ENCODE results near the gene KLC1.

KLC1 gene

GRCh38 chr14:103657471-103657870, 28.5 kb downstream of the KLC1 start:
- in situ Hi-C loops (cut with MboI; ENCODE audit: low sequenced_read_pairs) = no loop called here

GRCh38 chr14:103659631-103660030, 30.6 kb downstream of the KLC1 start:
- in situ Hi-C loops (cut with MboI; ENCODE audit: low sequenced_read_pairs) = no loop called here

- in situ Hi-C loops (cut with MboI; ENCODE audit: low sequenced_read_pairs) = no loop called here
Measured at GRCh38 chr14:103662029-103662428, 33.0 kb downstream of the KLC1 start.

GRCh38 chr14:103662591-103662990, 33.6 kb downstream of the KLC1 start:
- in situ Hi-C loops (cut with MboI; ENCODE audit: low sequenced_read_pairs) = no loop called here

- in situ Hi-C loops (cut with MboI; ENCODE audit: low sequenced_read_pairs) = no loop called here
Measured at GRCh38 chr14:103663506-103663905, 34.5 kb downstream of the KLC1 start.

GRCh38 chr14:103667671-103668070, 38.7 kb downstream of the KLC1 start:
- in situ Hi-C loops (cut with MboI; ENCODE audit: low sequenced_read_pairs) = no loop called here

GRCh38 chr14:103668117-103668516, 39.1 kb downstream of the KLC1 start:
- in situ Hi-C loops (cut with MboI; ENCODE audit: low sequenced_read_pairs) = no loop called here

- in situ Hi-C loops (cut with MboI; ENCODE audit: low sequenced_read_pairs) = no loop called here
Measured at GRCh38 chr14:103669370-103669769, 40.4 kb downstream of the KLC1 start.

- in situ Hi-C loops (cut with MboI; ENCODE audit: low sequenced_read_pairs) = no loop called here
Measured at GRCh38 chr14:103671911-103672310, 42.9 kb downstream of the KLC1 start.

- in situ Hi-C loops (cut with MboI; ENCODE audit: low sequenced_read_pairs) = no loop called here
Measured at GRCh38 chr14:103675957-103676356, 46.9 kb downstream of the KLC1 start.

- in situ Hi-C loops (cut with MboI; ENCODE audit: low sequenced_read_pairs) = no loop called here
Measured at GRCh38 chr14:103676881-103677675, 48.1 kb downstream of the KLC1 start.

GRCh38 chr14:103679351-103679750, 50.3 kb downstream of the KLC1 start:
- in situ Hi-C loops (cut with MboI; ENCODE audit: low sequenced_read_pairs) = no loop called here

- in situ Hi-C loops (cut with MboI; ENCODE audit: low sequenced_read_pairs) = no loop called here
Measured at GRCh38 chr14:103680491-103681231, 51.6 kb downstream of the KLC1 start.

GRCh38 chr14:103683139-103683538, 54.1 kb downstream of the KLC1 start:
- in situ Hi-C loops (cut with MboI; ENCODE audit: low sequenced_read_pairs) = no loop called here

GRCh38 chr14:103684471-103684870, 55.5 kb downstream of the KLC1 start:
- in situ Hi-C loops (cut with MboI; ENCODE audit: low sequenced_read_pairs) = no loop called here

GRCh38 chr14:103684871-103685270, 55.9 kb downstream of the KLC1 start:
- in situ Hi-C loops (cut with MboI; ENCODE audit: low sequenced_read_pairs) = no loop called here

GRCh38 chr14:103685276-103686211, 56.5 kb downstream of the KLC1 start:
- in situ Hi-C loops (cut with MboI; ENCODE audit: low sequenced_read_pairs) = no loop called here

- in situ Hi-C loops (cut with MboI; ENCODE audit: low sequenced_read_pairs) = no loop called here
Measured at GRCh38 chr14:103686831-103687485, 57.9 kb downstream of the KLC1 start.

GRCh38 chr14:103687712-103688111, 58.7 kb downstream of the KLC1 start:
- in situ Hi-C loops (cut with MboI; ENCODE audit: low sequenced_read_pairs) = no loop called here

GRCh38 chr14:103688441-103688840, 59.4 kb downstream of the KLC1 start:
- in situ Hi-C loops (cut with MboI; ENCODE audit: low sequenced_read_pairs) = no loop called here

All from hTERT RPE-1 (cell line).